H1 (cell line): ENCODE data around the gene A3GALT2. TPM values are rescaled to one million over a fixed set of nuclear protein-coding genes. Genes with fewer than 3 reads are reported as not detected.

ENCODE experiments used
- CTCF ChIA-PET: fragments of 300-600 bp; sonication (Branson Sonifier 250); formaldehyde crosslinking; loops from one replicate; lab custom pipeline; 2021; ENCODE audit not compliant: partially characterized antibody; lab: Charles Lee
- POLR2A ChIA-PET: fragments of 300-600 bp; sonication (Branson Sonifier 250); formaldehyde crosslinking; loops from one replicate; lab custom pipeline; 2021; ENCODE audit warnings: inconsistent platforms; ENCODE audit not compliant: partially characterized antibody; lab: Charles Lee
- DNase-seq, 2 experiments: peaks; one replicate each; pipeline versions ENCODE4 v3.0.0 to v3.0.0-alpha.2; 2010 to 2022; ENCODE audit warnings: low spot score in 2 of 2, low read depth in 1 of 2, mixed read lengths in 1 of 2
- FAIRE-seq: peaks from 2 replicates; lab custom pipeline; 2011; peaks lifted over from hg19 to GRCh38; lab: Jason Lieb, UNC
- H2AFZ ChIP-seq: 2 replicates; pipeline ENCODE4 v1.8.1; 2012; ENCODE audit warnings: low read length, inconsistent platforms
- H2AK5ac ChIP-seq: 2 replicates; pipeline ENCODE4 v1.6.1; 2013; ENCODE audit warnings: low read depth, low read length
- H2BK120ac ChIP-seq: replicated peaks from 2 replicates; pipeline ENCODE3; 2013; ENCODE audit warnings: low read depth, low read length, inconsistent platforms
- H2BK12ac ChIP-seq: 2 replicates; pipeline ENCODE4 v1.6.1; 2013; ENCODE audit warnings: low read depth, low read length
- H2BK15ac ChIP-seq: 2 replicates; pipeline ENCODE4 v1.6.1; 2013; ENCODE audit warnings: low read length
- H2BK20ac ChIP-seq: 2 replicates; pipeline ENCODE4 v1.6.1; 2013; ENCODE audit warnings: low read length
- H2BK5ac ChIP-seq: 2 replicates; pipeline ENCODE4 v1.6.1; 2013; ENCODE audit warnings: low read depth, low read length
- H3K14ac ChIP-seq: 2 replicates; pipeline ENCODE4 v1.6.1; 2013; ENCODE audit warnings: inconsistent platforms; ENCODE audit not compliant: insufficient read length
- H3K18ac ChIP-seq: 2 replicates; pipeline ENCODE4 v1.6.1; 2013; ENCODE audit warnings: low read length; ENCODE audit errors: extremely low read depth
- H3K23ac ChIP-seq: 2 replicates; pipeline ENCODE4 v1.6.1; 2013; ENCODE audit warnings: inconsistent platforms; ENCODE audit not compliant: insufficient read length
- H3K23me2 ChIP-seq: 2 replicates; pipeline ENCODE4 v1.6.1; 2013; ENCODE audit warnings: low read depth, low read length
- H3K27ac ChIP-seq: 2 replicates; pipeline ENCODE4 v1.6.1; 2011; ENCODE audit warnings: low read depth, low read length, inconsistent platforms
- H3K27me3 ChIP-seq, 4 experiments: replicated peaks in 1 of 4; 1 replicate in 1 of 4; 2 replicates in 3 of 4; pipeline versions ENCODE4 v1.6.1 to v1.8.1; 2011 to 2013; ENCODE audit warnings: low read length in 3 of 4, mild to moderate bottlenecking in 3 of 4, inconsistent platforms in 2 of 4, mixed read lengths in 2 of 4, moderate library complexity in 1 of 4; ENCODE audit not compliant: control insufficient read depth in 3 of 4, insufficient read depth in 3 of 4; ENCODE audit errors: extremely low read depth in 1 of 4
- H3K36me3 ChIP-seq, 4 experiments: 2 replicates each; pipeline versions ENCODE4 v1.6.1 to v1.8.1; 2011 to 2013; ENCODE audit warnings: mild to moderate bottlenecking in 4 of 4, low read length in 3 of 4, moderate library complexity in 2 of 4, control low read depth in 1 of 4, inconsistent platforms in 1 of 4; ENCODE audit not compliant: insufficient read depth in 4 of 4, control insufficient read depth in 2 of 4
- H3K4ac ChIP-seq: replicated peaks from 2 replicates; pipeline ENCODE3; 2013; ENCODE audit warnings: low read length, low read depth, mixed read lengths, inconsistent platforms; ENCODE audit not compliant: insufficient read length
- H3K4me1 ChIP-seq, 4 experiments: replicated peaks in 1 of 4; 1 replicate in 1 of 4; 2 replicates in 3 of 4; pipeline versions ENCODE4 v1.6.1 to v1.8.1; 2011 to 2013; ENCODE audit warnings: low read length in 3 of 4, inconsistent platforms in 2 of 4, mixed read lengths in 1 of 4; ENCODE audit not compliant: insufficient read depth in 4 of 4, control insufficient read depth in 3 of 4
- H3K4me2 ChIP-seq, 2 experiments: 2 replicates each; pipeline versions ENCODE4 v1.6.1 to v1.8.1; 2011 to 2013; ENCODE audit warnings: low read depth in 2 of 2, low read length in 2 of 2, control low read depth in 1 of 2, inconsistent platforms in 1 of 2, mild to moderate bottlenecking in 1 of 2; ENCODE audit not compliant: insufficient read depth in 1 of 2
- H3K4me3 ChIP-seq, 4 experiments: fragments of 200-600, 300-600 bp in 1 of 4; sonication (generic), shearing (Covaris generic), sonication (Bioruptor Twin) in 1 of 4; 2 replicates each; pipeline versions ENCODE4 v1.5.1 to v1.8.1; 2011 to 2016; ENCODE audit warnings: low read length in 4 of 4, low read depth in 3 of 4, control low read depth in 2 of 4, inconsistent platforms in 2 of 4, mild to moderate bottlenecking in 2 of 4, mixed read lengths in 1 of 4, moderate library complexity in 1 of 4; ENCODE audit not compliant: insufficient read depth in 2 of 4; ENCODE audit errors: extremely low read depth in 1 of 4
- H3K56ac ChIP-seq: replicated peaks from 2 replicates; pipeline ENCODE3; 2013; ENCODE audit warnings: low read depth, mild to moderate bottlenecking, mixed read lengths, low read length, inconsistent platforms; ENCODE audit not compliant: insufficient read length
- H3K79me1 ChIP-seq: 2 replicates; pipeline ENCODE4 v1.6.1; 2013; ENCODE audit warnings: low read depth, low read length, control low read depth
- H3K79me2 ChIP-seq, 2 experiments: 2 replicates each; pipeline versions ENCODE4 v1.6.1 to v1.8.1; 2012 to 2013; ENCODE audit warnings: low read length in 2 of 2, mild to moderate bottlenecking in 2 of 2, inconsistent platforms in 1 of 2; ENCODE audit not compliant: insufficient read depth in 2 of 2, control insufficient read depth in 1 of 2
- H3K9ac ChIP-seq, 4 experiments: replicated peaks in 1 of 4; 1 replicate in 1 of 4; 2 replicates in 3 of 4; pipeline versions ENCODE4 v1.6.1 to v1.8.1; 2011 to 2013; ENCODE audit warnings: low read depth in 3 of 4, low read length in 3 of 4, control low read depth in 2 of 4, mild to moderate bottlenecking in 2 of 4, moderate library complexity in 2 of 4, inconsistent platforms in 1 of 4; ENCODE audit errors: extremely low read depth in 1 of 4
- H3K9me3 ChIP-seq, 2 experiments: 2 replicates each; pipeline versions ENCODE4 v1.6.1 to v1.8.1; 2012 to 2013; ENCODE audit warnings: mild to moderate bottlenecking in 2 of 2, moderate library complexity in 2 of 2, control low read depth in 1 of 2, inconsistent platforms in 1 of 2, low read depth in 1 of 2, low read length in 1 of 2, mixed read lengths in 1 of 2; ENCODE audit not compliant: insufficient read depth in 2 of 2
- H4K20me1 ChIP-seq, 2 experiments: replicated peaks in 1 of 2; 2 replicates each; pipeline versions ENCODE3 to v1.8.1; 2011 to 2013; ENCODE audit warnings: inconsistent platforms in 2 of 2, low read length in 2 of 2, mild to moderate bottlenecking in 1 of 2; ENCODE audit not compliant: insufficient read depth in 2 of 2, control insufficient read depth in 1 of 2
- H4K5ac ChIP-seq: 2 replicates; pipeline ENCODE4 v1.6.1; 2013; ENCODE audit warnings: low read length, low read depth, mixed read lengths, inconsistent platforms; ENCODE audit not compliant: insufficient read length
- H4K8ac ChIP-seq: 2 replicates; pipeline ENCODE4 v1.8.0; 2013; ENCODE audit warnings: mild to moderate bottlenecking, moderate library complexity, low read length, inconsistent platforms; ENCODE audit not compliant: insufficient read depth; ENCODE audit errors: extremely low read depth
- H4K91ac ChIP-seq: replicated peaks from 2 replicates; pipeline ENCODE3; 2013; ENCODE audit warnings: low read length, mixed read lengths, inconsistent platforms; ENCODE audit not compliant: insufficient read length
- CREB1 ChIP-seq: IDR thresholded peaks from 2 replicates; pipeline ENCODE4 v1.6.1; 2012; ENCODE audit warnings: inconsistent platforms
- E2F6 ChIP-seq: IDR thresholded peaks from 2 replicates; pipeline ENCODE4 v1.6.1; 2012; ENCODE audit warnings: inconsistent platforms
- EGR1 ChIP-seq: IDR thresholded peaks from 2 replicates; pipeline ENCODE4 v1.6.1; 2011; ENCODE audit warnings: low read depth, low read length, borderline replicate concordance
- GTF2F1 ChIP-seq: IDR thresholded peaks from 2 replicates; pipeline ENCODE4 v1.6.1; 2012; ENCODE audit warnings: low read depth, low read length, improper control_type of control experiment, borderline replicate concordance
- JUN ChIP-seq: IDR thresholded peaks from 2 replicates; pipeline ENCODE4 v1.6.1; 2011; ENCODE audit warnings: low read depth, mild to moderate bottlenecking, improper control_type of control experiment, low read length
- JUND ChIP-seq: IDR thresholded peaks from 2 replicates; pipeline ENCODE4 v1.6.1; 2011; ENCODE audit warnings: mild to moderate bottlenecking, improper control_type of control experiment, low read length
- NANOG ChIP-seq: IDR thresholded peaks from 2 replicates; pipeline ENCODE4 v1.6.1; 2011; ENCODE audit warnings: low read length, low read depth, mild to moderate bottlenecking, inconsistent platforms; ENCODE audit not compliant: insufficient read depth, poor library complexity, severe bottlenecking
- NRF1 ChIP-seq: IDR thresholded peaks from 2 replicates; pipeline ENCODE4 v1.6.1; 2011; ENCODE audit warnings: mild to moderate bottlenecking, low read depth, low read length, improper control_type of control experiment
- RAD21 ChIP-seq, 2 experiments: IDR thresholded peaks in 1 of 2; conservative IDR thresholded peaks in 1 of 2; 2 replicates each; pipeline ENCODE4 v1.6.1; 2011; ENCODE audit warnings: low read depth in 2 of 2, low read length in 2 of 2, improper control_type of control experiment in 1 of 2, inconsistent platforms in 1 of 2, mild to moderate bottlenecking in 1 of 2, moderate library complexity in 1 of 2
- SIN3A ChIP-seq, 2 experiments: IDR thresholded peaks in 1 of 2; conservative IDR thresholded peaks in 1 of 2; 2 replicates each; pipeline ENCODE4 v1.6.1; 2011 to 2012; ENCODE audit warnings: low read length in 2 of 2, improper control_type of control experiment in 1 of 2, low read depth in 1 of 2, mild to moderate bottlenecking in 1 of 2
- SP2 ChIP-seq: IDR thresholded peaks from 2 replicates; pipeline ENCODE4 v1.6.1; 2012; ENCODE audit warnings: mild to moderate bottlenecking, low read length, inconsistent platforms
- SRF ChIP-seq: IDR thresholded peaks from 2 replicates; pipeline ENCODE4 v1.6.1; 2011; ENCODE audit warnings: mild to moderate bottlenecking, low read depth, low read length, moderate library complexity
- TCF12 ChIP-seq: IDR thresholded peaks from 2 replicates; pipeline ENCODE4 v1.6.1; 2011; ENCODE audit warnings: low read depth, mild to moderate bottlenecking, low read length
- YY1 ChIP-seq: IDR thresholded peaks from 2 replicates; pipeline ENCODE4 v1.6.1; 2011; ENCODE audit warnings: low read depth, mild to moderate bottlenecking, low read length
- WGBS, 2 experiments: shearing (Covaris generic) in 1 of 2; methylation state at CpG; one replicate each; pipeline versions ENCODE4 v1.1.6 to v1.1.7; 2013 to 2015; ENCODE audit warnings: low lambda C conversion rate in 2 of 2, mixed read lengths in 2 of 2, inconsistent platforms in 1 of 2, low coverage in 1 of 2, missing lambda C conversion rate in 1 of 2; ENCODE audit not compliant: insufficient replicate concordance in 2 of 2, insufficient coverage in 1 of 2, insufficient read length in 1 of 2; ENCODE audit errors: extremely low coverage in 1 of 2, missing lambda C conversion rate in 1 of 2; 5-methylcytosine and 5-hydroxymethylcytosine counted together
- polyA plus RNA-seq, 7 experiments: library from polyadenylated mRNA; depleted of rRNA in 3 of 7; stranded (reverse) in 5 of 7; unstranded in 2 of 7; fragments of >200 nt in 5 of 7; fragments of 200-250 nt in 2 of 7; gene quantifications; 1 replicate in 5 of 7; 2 replicates in 1 of 7; 4 replicates in 1 of 7; pipeline versions ENCODE4 v1.2.1 to v1.2.3, GENCODE V29; 2011 to 2013; ENCODE audit warnings: missing spikeins in 2 of 7, mixed read lengths in 2 of 7
- total RNA-seq: library from RNA; stranded (reverse); fragmentation: NEBNext Ultra II Directional; extraction: Animal tissue kit (Norgen Biotek cat#: 25700); gene quantifications from 2 replicates; pipeline ENCODE4 v1.2.1, GENCODE V29; 2021

The A3GALT2 gene
- total and polyA plus RNA-seq, 2 of the 8 experiments (the other 6 are each of a cell fraction or from before 2014, with no cell fraction given): not detected

GRCh38 chr1:33269621-33270020 is 51.3 kb downstream of the A3GALT2 start:
- Histone ChIP-seq H3K14ac (no peak overlapping the region), H3K27me3 (no peaks in the 10 kb centered on the region), H3K9me3 (no peaks in the 10 kb centered on the region), H2BK120ac (no peak overlapping the region), H2AFZ (no peak overlapping the region), H4K20me1 (peaks cover 2 to 25% of the 10 kb centered on the region in 2 experiments), H4K5ac (no peak overlapping the region), H2BK15ac (no peak overlapping the region), H3K4ac (no peak overlapping the region), H3K79me1 (peaks cover 14% of the 10 kb centered on the region), H3K18ac (no peak overlapping the region), H3K4me1 (peaks cover 0 to 13% (median 3%) of the 10 kb centered on the region in 4 experiments; a peak in 5 of 7 replicates), H2AK5ac (no peak overlapping the region), H2BK12ac (no peak overlapping the region), H3K23ac (no peak overlapping the region), H4K8ac (no peak overlapping the region), H3K4me2 (no peak overlapping the region), H3K56ac (no peak overlapping the region), H3K36me3 (peaks cover 0 to 5% (median 0%) of the 10 kb centered on the region in 4 experiments; a peak in 1 of 8 replicates), H4K91ac (no peak overlapping the region), H3K27ac (no peak overlapping the region), H2BK20ac (no peak overlapping the region), H3K4me3 (no peak overlapping the region), H3K79me2 (peaks cover 0 to 8% of the 10 kb centered on the region in 2 experiments; a peak in 1 of 4 replicates), H2BK5ac (no peak overlapping the region), H3K23me2 (no peaks in the 10 kb centered on the region), H3K9ac (no peak overlapping the region)
- POLR2A ChIA-PET: interaction anchor here (1.1 to 1.9 kb wide), 3 partner anchors 9 to 12 kb away, joined by 3 to 12 read pairs (median 7); no protein-coding TSS in a partner anchor
- CTCF ChIA-PET: interaction anchor here (0.9 to 5.8 kb wide), 5 partner anchors 27 to 174 kb away, joined by 3 to 49 read pairs (median 3); no protein-coding TSS in a partner anchor
- FAIRE-seq (no peak), DNase-seq (no peak)
- WGBS, 2 experiments: 79% methylated on average over 5 of the region's 5 CpGs; no CpG with 5 or more reads in 1 of the 2 experiments
- TF ChIP-seq TCF12 (no peak), NRF1 (no peak), SP2 (no peak), YY1 (no peak), NANOG (no peak), CREB1 (no peak), SIN3A (conservative IDR thresholded peaks at IDR 0.05 in 1 of 2, IDR thresholded peaks at IDR 0.05 in 1 of 2; ENCODE audit: low read depth in 1 of 2, low read length in 2 of 2) (no peak), JUND (no peak), RAD21 (IDR thresholded peaks at IDR 0.05 in 1 of 2, conservative IDR thresholded peaks at IDR 0.05 in 1 of 2; ENCODE audit: low read depth in 2 of 2, low read length in 2 of 2) (no peak), E2F6 (no peak), SRF (no peak), GTF2F1 (no peak), EGR1 (no peak), JUN (no peak)
